GM18499 (cell line): ENCODE data around the gene DYNLT4.
"Not testable (repeated sequence)": the region's sequence is repeated elsewhere in the genome, so short reads cannot be mapped to it uniquely, and the experiment has no call there.

Experiments
- ATAC-seq: cut with Tn5 transposase; IDR thresholded peaks from one replicate; pipeline ENCODE4 v1.9.1; 2021; ENCODE audit warnings: moderate number of reproducible peaks; ENCODE audit not compliant: insufficient read depth, unreplicated experiment

Gene DYNLT4, protein sequence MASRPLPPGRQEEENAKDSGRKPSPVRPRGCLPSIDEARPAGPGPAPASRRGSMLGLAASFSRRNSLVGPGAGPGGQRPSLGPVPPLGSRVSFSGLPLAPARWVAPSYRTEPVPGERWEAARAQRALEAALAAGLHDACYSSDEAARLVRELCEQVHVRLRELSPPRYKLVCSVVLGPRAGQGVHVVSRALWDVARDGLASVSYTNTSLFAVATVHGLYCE

DNA sequence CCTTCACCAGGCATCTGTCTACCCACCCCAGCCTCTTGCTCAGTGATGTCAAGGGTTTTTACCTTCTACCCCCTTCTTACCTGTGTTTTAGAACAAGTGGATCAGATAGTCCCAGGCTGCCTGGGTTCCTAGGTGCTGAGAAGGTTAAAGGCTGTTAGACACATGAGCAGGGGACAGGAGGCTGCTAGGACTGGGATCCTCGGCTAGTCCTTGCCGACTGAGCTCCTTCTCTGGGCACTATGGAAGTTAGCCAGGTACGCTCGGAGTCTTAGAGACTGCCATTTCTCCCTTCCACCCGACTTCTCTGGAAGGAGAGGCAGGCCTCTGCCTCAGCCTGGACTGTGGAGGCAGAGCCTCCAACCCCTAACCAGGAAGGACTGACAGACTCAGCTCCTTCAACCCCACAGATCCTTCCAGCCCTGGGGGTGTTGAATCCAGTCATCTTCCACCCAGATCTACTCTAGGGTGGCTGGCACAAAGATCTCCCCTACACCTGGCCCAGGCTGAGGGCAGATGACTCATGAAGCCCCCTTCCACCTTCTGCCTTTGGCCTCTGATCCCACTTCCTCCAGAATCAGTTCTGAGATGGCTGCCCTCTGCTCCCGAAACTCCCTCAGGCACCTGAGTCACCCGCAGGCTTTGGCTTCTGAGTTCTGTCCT lies at the start of gene DYNLT4:
Gene DYNLT4 (minus strand): TSS at position 648 of the 660 bp plus-strand sequence. CDS start 683 bp downstream, outside the sequence.
- ATAC-seq = no peak

DNA sequence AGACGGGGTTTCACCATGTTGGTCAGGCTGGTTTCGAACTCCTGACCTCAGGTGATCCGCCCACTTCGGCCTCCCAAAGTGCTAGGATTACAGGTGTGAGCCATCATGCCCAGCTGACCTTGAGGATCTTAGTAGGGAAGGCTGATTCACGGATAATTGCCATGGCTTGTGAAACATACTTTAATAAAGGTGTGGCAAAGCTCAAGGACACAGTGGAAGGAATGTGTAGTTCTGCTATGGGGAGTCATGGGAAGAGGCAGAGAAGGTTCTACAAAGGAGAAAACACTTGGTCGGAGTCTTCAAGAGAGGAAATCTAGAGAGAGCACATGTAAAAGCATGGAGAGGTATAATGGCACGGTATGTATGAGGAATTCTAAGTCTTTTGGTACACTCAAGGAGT lies 48.6 kb upstream of the DYNLT4 start:
- no peak for ATAC-seq

GRCh38 chr1:44854970-44855369 lies 47.8 kb upstream of the DYNLT4 start:
- ATAC-seq = no peak

DNA sequence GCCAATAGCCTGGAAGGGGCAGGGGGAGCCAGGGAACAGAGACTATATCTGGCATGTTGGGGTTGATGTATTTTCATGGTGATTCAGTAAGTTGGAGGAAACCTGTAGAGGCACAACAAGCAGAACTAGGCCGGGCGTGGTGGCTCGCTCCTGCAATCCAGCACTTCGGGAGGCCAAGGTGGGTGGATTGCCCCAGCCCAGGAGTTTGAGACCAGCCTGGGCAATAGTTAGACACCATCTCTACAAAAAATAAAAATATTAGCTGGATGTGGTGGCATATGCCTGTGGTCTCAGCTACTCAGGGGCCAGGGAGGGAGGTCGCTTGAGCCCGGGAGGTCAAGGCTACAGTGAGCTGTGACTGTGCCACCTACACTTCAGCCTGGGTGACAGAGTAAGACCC lies 46.0 kb upstream of the DYNLT4 start:
- ATAC-seq = no peak

- ATAC-seq = no peak
Observed at GRCh38 chr1:44851308-44851707, 44.2 kb upstream of the DYNLT4 start.

- no peak for ATAC-seq
Observed at GRCh38 chr1:44849575-44850132, 42.5 kb upstream of the DYNLT4 start.

DNA sequence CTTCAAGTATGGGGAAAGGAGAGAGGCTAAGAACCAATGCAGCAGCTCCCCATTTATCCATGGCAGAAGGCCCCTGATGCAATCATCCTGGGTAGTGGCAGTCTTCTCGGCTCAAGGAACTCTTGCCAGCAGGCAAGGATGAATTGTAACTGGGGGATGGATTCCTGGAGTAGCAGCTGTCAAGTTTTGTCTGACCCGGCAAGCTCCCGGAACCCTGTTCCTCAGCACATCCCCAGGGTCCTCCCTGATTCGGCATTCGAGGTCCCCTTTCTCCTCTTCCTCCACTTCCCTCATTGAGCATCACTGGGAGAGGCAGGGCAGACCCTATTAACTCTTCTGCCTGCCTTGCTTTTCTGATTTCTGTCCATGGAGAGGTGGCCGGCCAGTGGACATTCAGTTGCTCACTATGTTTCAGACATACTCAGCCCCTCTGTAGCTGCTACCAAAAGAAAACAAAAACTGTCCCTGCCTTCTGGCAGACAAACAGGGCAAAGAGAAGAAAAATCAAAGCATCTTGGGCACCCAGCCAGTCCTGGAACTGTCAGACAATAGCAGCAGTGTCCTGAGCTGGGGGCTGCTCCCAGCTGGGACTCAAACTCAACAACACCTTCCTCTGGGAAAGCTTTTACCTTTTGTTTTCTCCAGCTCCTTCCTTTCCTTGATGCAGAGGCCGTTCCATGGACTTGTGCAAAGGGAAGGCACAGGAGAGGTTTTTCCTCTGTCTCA lies 41.5 kb upstream of the DYNLT4 start:
- ATAC-seq = no peak

DNA sequence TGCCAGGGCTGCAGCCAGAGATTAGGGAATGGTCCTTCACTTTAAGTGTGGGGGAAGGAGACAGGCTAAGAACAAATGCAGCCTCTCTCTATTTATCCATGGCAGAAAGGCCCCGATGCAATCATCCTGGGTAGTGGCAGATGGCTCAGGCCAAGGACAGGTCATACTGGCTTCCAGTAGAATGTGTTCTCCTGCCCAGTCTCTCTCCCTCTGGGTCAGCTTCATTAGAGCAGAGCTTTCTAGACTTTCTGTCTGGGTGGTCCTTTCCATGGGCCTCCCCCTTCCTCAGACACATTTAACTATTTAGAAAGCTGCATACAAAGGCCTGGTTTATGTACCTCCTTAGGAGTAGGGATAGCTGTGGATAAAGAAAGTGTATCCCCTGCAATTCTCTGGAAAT lies 40.7 kb upstream of the DYNLT4 start:
- no peak for ATAC-seq

DNA sequence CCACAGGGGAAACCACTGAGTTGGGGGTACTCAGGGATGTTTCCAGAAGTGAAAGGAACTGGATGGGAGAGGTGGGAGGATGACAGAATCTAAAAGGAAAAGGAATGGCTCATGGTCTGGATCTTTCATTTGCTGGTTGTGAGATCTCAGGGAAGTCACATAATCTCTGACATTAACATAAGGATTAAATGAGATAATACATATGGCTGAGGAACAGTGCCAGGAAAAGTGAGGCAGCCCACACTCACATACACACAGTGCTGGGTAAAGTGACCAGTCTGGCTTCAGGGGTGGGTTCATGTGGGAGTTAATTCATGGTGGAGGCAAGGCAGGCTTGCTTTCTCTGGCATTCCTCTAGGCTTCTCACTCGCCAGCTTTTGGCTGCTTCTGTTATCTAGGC lies 39.8 kb upstream of the DYNLT4 start:
- ATAC-seq = no peak

DNA sequence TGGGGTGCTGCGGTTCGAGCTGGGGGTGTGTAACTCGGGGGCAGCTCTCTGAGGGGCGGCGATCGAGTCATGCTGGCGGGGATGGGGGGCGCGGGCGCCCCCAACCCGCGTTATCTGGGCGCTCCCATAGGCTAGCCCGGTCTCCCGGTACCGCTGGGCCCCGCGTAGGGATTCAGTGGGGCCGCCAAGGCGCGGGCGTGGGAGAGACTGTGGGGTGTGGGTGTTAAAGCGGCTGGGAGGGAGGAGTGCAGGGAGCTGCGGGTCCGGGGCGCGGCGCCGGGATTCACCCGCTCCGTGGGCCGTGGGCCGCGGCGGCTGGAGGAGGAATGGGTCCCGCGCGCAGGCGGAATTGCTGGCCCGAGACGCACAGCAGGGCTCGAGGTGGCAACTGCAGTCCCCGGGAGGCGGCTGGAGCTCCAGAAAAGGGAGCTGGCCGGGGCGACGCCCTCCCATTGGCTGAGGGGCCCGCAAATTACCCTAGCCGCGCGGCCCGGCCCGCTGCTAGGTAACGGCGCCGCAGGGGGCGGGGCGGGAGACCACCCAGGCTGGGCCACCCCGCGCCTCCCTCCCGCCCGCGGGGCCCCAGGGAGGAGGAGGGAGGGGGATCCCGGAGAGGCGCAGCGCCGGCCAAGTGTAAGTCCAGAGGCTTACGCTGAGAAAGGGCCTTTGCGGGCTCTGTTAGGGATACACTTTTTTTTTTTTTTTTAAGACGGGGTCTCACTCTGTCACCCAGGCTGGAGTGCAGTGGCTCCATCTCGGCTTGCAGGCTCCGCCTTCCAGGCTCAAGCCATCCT lies 35.9 kb upstream of the DYNLT4 start, which contains the start of gene PTCH2:
Gene PTCH2 (minus strand): TSS at position 392 of the 794 bp plus-strand sequence. CDS start 321 bp downstream, at position 71.
- no peak for ATAC-seq

GRCh38 chr1:44842486-44842861 lies 35.3 kb upstream of the DYNLT4 start:
- ATAC-seq = no peak

DNA sequence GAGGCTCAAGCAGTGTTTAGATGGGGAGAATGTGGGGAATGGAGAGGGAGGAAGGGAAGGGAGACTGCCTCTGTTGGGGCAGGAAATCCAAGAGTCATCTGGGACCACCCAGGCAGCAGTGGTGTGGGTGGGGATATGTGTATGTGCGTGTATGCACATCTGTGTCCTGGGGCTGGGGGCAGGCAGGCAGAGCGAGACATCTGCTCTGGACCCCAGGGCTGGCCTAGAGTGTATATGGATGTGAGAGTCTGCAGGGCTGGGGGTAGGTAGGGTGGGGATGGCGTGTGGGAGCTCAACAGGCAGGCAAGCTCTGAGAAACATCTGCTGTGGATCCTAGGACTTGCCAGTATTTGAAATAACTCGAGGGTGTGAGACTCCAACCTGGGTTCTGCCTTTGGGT lies 32.4 kb upstream of the DYNLT4 start:
- no peak for ATAC-seq

GRCh38 chr1:44838294-44838693 lies 31.1 kb upstream of the DYNLT4 start:
- not testable (repeated sequence) for ATAC-seq

- ATAC-seq = no peak
Observed at GRCh38 chr1:44835738-44836675, 28.9 kb upstream of the DYNLT4 start.

GRCh38 chr1:44834328-44834727 lies 27.2 kb upstream of the DYNLT4 start:
- no peak for ATAC-seq

- ATAC-seq = no peak
Observed at GRCh38 chr1:44832056-44832705, 25.0 kb upstream of the DYNLT4 start.

GRCh38 chr1:44831516-44831915 lies 24.4 kb upstream of the DYNLT4 start:
- no peak for ATAC-seq

- ATAC-seq = no peak
Observed at GRCh38 chr1:44830900-44831304, 23.8 kb upstream of the DYNLT4 start.
